Stimulated activated CD8-positive, alpha-beta memory T cell treated with anti-CD3 and anti-CD28 coated beads, Interleukin-15, amount 100 ng/mL, for 1 hour (primary cell): ENCODE measurements around the gene HMCES.
"Not testable (repeated sequence)": the region's sequence is repeated elsewhere in the genome, so short reads cannot be mapped to it uniquely, and the experiment has no call there.

Experiments
- DNase-seq: peaks from one replicate; pipeline ENCODE4 v3.0.0-alpha.2; 2020; ENCODE audit warnings: low read depth

The HMCES gene

DNA sequence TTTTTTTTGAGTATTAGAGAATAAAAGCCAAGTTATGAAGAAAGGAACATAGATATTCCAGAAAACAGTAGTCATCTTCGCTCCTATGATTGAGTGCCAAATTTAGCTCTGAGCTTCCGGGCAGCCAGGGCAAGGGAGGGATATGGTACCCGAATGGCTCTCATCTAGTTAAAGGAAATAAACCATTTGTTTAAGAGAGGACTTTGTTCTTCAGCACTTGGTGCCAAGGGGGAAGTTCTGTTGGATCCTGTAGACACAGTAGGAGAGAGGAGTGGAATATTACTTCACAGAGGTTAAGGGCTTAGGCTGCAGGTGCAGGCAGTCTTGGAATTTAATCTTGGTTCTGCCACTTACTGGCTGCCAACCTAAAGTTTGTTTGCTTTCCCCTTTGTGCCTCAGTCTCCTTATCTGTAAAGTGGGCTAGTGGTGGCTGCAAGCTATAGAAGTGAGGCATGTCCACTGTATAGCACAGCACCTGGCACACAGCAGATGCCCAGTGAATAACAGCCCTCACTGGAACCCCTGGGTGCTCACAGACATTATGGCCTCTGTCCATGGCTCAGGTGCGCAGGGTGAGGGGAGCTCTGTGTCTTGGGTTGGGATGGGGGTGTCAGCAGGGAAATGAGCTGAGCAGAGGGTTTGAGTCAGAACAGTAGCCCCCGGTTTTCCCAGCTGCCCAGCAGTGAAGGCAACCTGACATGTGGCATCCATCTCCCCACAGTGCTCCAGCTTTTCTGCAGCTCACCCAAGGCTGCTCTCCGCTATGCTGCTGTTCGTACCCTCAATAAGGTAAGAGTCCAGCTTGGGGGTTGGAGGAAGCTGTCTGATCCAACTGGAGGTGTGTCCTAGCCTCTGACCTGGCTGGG, 18.8 kb upstream of the HMCES start:
- no peak for DNase-seq

DNA sequence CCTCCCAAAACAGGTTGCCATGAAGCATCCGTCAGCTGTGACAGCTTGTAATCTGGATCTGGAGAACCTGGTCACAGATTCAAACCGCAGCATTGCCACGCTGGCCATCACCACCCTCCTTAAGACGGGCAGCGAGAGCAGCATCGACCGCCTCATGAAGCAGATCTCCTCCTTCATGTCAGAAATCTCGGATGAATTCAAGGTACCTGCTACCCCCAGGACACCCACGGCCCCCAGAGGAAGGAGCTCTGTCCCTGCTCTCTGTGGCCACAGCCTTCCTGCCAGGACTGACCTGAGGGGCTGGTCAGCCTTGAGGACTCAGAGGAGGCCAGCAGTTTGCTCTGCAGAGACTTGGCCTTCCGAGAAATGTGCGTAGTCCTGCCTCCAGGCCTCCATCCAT, 18.1 kb upstream of the HMCES start:
- no peak for DNase-seq

DNA sequence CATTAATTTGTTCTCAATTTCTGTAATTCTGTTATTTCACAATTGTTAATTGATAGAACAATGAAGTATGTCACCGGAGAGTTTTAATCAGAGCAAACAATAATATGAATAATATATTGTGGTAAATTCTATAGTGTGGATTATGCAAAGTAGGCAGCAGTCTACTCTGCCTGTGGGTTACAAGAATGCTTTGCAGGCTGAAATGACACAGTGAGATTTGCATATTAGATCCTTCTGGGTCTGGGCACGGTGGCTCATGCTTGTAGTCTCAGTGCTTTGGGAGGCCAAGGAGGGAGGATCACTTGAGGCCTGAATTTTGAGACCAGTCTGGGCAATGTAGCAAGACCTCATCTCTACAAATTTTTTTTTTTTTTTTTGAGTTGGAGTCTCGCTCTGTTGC, 16.8 kb upstream of the HMCES start:
- no peak for DNase-seq

DNA sequence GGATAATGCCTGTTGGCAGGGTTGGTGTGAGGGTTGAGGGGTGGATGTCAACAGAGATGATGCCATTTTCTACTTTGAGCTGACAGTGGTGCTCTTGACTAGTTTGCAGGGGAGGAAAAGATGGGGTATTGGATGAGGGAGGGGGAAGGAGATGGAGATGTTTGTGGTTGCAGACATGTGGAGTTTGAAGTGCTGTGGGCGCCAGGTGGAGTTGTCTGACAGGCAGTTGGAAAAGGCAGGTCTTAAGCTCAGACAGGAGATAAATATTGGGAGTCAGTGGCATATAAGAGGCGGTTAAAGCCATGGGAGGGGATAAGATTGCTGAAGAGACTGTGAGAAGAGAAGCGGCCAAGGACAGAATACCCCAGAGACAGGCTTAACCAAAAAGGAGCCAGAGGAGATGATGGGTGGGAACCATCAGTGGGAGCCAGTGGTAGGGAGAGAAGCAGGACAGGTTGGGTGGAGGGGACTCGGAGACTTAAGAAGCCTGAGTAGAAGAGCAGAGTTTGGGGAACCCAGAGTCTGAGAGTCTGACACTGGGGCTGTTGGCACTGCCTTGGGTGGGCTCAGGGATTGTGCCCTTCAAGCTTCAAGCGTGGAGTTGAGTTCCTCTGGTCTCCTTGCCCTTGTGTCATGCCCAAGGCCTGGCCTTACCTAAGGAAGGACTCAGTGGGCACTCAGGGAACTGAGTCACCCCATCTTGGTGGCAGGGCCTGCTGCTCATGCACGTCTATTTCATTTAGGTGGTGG, 15.3 kb upstream of the HMCES start:
- no peak for DNase-seq

DNA sequence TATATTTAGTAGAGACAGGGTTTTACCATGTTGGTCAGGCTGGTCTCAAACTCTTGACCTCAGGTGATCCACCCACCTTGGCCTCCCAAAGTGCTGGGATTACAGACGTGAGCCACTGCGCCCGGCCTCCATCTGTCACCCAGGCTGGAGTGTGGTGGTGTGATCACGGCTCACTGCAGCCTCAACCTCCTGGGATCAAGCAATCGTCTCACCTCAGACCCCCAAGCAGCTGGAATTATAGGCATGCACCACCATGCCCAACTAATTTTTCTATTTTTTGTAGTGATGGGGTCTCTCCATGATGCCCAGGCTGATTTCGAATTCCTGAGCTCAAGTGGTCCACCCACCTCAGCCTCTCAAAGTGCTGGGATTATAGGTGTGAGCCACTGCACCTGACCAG, 13.7 kb upstream of the HMCES start:
- DNase-seq: not testable (repeated sequence)

DNA sequence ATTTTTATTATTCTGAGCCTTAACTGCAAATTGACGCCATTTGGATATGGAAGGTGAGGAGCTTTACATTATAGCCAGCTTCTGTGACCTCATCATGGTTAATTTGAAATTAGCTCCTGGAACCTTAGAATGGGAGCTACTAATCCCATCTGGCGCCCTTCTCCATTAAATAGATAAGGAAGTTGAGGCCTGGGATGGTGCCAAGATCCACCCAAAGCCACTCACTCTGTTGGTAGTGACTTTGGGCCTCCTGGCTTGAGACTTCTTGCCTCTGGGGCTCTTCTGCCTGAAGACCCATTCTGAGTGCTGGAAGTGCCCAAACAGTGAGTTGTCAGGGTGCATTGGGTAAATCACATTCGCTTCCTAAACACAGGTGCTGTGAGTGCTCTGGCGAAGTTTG, 12.0 kb upstream of the HMCES start:
- DNase-seq: no peak

DNA sequence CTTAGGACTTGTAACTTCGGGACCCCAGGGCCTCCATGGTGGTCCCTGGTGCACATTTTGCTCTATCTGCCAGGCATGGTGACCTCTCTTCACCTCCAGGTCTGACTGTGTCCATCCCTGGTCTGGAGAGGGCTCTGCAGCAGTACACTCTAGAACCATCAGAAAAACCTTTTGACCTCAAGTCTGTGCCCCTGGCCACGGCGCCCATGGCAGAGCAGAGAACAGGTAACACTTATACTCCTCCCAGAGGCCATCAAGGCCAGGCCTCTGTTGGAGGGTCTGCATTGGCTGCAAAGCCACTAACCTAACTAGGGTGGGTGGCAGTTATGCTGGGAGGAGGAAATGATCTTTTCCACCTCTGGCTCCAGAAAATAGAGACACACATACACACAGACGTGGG, 10.3 kb upstream of the HMCES start:
- no peak for DNase-seq

DNA sequence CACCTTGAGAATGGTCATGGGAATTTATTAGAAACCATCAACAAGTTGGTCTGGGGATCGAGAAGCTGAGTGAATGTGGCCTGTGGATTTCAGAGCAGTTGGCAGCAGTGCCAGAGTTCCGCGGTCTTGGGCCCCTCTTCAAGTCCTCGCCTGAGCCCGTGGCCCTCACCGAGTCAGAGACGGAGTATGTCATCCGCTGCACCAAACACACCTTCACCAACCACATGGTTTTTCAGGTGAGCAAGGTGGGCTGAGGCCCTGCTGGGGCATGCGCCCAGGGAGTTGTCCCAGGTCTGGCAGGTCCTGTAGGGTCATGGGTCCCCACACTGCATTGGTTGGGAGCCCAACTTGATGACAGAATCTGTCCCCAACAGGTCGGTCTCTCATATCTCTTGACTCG, 7.0 kb upstream of the HMCES start:
- no peak for DNase-seq

DNA sequence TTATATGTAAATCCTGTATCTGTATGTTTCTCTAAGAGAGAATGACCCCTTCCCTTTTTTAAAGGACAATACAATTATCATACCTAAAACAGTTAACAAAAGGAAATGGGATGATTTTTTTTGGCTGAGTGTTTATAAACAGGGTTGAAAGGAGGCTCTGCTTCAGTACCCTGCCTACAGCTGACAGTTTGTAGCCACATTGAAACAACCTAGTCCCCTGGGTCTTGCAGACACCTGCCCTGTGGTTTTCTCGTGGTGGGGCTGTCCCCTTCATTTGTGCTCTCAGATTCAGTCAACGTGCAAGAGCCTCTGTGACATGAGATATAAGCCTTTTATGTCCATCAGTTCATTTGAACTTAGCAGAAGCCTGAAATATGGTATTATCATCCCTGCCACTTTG, 2.3 kb upstream of the HMCES start:
- DNase-seq: no peak

DNA sequence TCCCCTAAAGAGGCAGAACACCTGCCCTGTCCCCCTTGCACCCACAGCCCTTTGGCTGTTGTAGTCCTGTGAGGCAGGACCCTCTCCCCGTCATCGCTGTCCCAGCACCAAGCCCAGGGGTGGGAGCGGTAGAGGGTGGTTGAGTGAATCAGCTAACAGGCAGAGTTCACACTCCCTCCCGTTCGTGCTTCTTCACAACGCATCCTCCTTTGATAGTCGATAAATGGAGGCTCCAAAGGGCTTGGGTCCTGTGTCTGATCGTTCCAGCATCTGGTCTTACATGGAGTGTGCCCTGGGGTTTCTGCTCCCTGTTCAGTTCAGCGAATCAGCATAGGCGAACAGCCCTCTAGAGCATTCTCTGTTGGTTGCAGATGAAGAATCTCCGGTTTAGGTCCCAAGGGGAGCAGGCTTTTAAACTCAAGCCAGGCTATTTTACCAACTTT, 820 bp upstream of the HMCES start:
- DNase-seq: no peak

DNA sequence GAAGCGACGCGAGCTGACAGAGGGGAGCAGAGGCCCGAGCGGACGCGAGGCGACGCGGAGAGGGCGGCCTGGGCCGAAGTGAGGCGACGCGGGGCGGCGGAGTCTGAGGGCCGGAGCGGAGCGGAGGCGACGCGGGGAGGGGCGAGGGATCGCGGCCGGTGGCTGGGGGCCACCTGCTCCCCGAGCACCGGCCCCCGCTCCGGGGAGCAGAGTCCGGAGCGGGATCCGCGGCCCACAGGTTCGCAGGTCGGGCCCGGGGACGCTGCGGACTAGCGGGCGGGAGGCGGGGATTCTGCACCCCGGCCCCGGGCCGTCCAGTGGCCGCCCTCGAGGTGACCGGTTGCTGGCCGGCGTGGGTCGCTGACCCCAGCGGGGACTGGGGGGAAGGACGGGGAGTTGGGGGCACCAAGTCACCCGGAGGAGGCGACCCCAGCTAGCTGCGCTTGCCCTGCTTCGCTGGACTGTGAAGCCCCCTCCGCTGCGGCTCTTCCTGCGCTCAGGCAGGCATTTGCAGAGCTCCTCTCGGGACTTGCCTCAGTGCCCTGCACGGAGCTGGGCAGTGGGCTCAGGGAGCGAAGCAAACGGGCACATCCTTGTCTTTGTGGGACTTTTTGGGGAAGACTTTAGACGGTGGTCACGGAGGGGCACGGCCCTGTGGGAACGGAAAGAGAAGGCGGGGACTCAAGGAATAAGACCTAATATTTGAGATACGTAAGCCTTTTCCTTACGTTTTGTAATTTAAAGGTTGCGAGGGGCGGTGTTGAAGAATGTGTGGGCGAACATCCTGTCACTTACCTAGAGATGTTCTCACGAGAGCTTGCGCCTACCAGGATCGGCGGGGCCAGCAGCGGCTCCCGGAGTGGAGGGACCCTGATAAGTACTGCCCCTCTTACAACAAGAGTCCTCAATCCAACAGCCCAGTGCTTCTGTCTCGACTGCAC, 566 bp downstream of the HMCES start:
- DNase-seq: peak; percentile 12

DNA sequence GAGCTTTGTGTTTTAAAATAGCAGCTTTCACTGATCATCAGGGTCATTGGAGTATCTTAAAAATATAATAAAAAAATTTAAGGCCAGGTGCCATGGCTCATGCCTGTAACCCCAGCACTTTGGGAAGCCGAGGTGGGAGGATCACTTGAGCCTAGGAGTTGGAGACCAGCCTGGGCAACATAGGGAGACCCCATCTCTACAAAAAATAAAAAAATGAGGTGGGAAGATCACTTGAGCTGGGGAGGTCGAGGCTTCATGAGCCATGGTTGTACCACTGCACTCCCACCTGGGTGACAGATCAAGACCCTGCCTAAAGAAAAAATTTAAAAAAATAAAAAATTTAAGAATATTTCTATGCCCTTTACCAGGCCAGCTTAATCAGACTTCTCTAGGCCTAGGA, 1.5 kb downstream of the HMCES start:
- DNase-seq: no peak

DNA sequence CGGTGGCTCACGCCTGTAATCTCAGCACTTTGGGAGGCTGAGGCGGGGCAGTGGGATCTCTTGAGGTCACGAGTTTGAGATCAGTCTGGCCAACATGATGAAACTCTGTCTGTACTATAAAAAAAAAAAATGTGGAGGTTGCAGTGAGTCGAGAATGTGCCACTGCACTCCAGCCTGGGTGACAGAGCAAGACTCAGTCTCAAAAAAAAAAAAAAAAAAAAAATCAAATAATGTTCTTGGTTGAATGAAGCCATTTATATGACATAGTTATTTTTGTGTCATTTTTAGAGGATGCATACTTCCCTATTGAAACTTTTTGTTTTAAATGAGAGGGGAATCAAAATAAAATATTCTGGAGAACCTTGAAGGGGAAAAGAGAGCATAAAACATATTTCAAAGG, 3.1 kb downstream of the HMCES start:
- no peak for DNase-seq

DNA sequence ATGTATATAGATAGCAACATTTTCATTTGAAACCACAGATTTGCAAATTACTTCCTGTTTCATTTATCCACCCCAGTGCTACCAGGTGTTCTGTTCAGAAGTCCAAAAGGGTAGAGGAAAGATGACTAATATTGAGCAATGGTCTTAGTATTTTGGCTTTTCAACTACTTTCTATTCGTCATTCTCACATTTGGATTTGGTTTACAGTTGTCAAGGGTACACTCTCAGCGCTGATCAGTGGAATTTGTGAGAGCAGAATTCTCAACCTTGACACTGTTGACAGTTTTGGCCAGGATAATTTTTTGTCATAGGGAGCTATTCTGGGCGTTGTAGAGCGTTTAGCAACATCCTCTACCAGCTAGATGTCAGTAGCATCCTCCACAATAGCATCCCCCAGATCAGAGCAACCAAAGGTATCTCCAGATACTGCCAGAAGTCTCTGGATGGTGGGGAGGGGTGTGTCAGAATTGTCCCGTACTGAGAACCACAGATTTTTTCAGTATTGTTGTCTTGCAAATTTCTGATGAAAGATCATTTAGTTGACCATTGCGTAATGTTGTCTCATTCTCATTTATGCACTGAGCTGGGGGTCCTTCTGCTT, 4.2 kb downstream of the HMCES start:
- DNase-seq: no peak

DNA sequence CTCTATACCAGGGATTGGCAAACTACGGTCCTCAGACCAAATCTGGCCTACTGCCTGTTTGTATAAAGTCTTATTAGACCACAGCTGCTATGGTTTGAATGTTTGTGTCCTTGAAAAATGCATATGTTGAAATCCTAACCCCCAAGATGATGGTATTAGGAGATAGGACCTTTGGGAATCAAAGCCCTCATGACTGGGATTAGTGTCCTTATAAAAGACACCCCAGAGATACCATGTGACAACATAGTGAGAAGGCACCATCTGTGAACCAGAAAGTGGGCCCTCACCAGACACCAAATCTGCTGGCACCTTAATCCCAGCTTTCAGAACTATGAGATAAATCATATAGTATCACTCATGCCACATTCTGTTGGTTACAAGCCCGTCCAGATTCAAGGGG, 7.4 kb downstream of the HMCES start:
- DNase-seq: no peak

DNA sequence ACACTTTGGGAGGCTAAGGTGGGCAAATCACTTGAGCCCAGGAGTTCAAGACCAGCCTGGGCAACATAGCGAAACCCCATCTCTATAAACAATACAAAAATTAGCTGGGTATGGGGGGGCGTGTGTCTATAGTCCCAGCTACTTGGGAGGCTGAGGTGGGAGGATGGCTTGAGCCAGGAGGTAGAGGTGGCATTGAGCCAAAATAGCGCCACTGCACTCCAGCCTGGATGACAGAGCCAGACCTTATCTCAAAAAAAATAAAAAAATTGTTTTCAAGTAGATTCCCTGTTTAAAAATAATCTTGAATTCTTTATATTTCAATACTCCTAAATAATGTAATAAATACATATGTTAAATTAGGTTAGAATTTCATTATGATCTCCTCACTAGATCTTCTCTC, 9.8 kb downstream of the HMCES start:
- DNase-seq: no peak

DNA sequence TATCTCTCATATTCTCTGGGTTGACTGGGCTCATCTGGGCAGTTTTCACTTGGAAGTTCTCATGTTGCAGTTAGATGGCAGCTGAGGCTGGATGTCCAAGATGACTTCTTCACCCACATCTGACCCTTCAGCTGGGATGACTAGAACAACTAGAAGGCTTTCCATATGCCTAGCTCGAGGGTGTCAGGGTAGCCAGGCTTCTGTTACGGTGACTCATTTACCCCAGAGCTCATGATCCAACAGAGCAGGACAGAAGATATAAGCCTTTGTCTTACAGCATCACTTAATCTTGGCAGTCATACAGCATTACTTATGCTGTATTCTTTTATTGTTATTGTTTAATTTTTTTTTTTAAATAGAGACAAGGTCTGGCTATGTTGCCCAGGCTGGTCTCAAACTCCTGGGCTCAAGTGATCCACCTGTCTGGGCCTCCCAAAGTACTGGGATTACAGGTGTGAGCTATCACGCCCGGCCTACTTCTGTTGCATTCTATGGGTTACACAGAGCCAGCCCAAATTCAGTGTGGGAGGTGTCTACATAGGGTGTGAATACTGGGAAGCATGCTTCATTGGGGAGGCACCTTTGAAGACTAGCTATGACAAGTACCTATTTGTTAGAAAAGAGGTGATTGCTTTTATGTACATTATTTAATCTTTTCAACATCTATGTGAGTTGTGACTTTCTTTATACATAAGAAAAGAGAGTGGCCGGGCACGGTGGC, 10.7 kb downstream of the HMCES start:
- DNase-seq: no peak

DNA sequence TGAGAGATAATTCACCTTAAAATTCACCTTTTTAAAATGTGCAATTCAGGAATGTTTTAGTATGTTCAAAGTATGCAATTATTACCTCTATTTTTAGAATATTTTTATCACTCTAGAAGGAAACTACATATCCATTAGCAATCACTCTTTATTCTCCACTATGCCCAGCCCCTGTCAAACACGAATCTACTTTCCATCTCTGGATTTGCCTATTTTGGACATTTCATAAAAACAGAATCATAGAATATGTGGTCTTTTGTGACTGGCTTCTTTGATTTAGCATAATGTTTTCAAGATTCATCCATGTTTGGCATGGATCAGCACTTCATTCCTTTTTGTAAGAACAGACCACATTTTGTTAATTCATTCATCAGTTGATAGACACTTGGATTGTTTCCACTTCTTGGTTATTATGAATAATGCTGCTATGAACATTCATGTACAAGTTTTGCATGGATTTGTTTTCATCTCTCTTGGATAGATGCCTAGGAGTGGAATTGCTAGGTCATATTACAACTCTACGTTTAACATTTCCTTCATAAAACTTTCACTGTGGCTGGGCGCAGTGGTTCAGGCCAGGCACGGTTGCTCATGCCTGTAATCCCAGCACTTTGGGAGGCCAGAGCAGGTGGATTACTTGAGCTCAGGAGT, 12.7 kb downstream of the HMCES start:
- DNase-seq: no peak

DNA sequence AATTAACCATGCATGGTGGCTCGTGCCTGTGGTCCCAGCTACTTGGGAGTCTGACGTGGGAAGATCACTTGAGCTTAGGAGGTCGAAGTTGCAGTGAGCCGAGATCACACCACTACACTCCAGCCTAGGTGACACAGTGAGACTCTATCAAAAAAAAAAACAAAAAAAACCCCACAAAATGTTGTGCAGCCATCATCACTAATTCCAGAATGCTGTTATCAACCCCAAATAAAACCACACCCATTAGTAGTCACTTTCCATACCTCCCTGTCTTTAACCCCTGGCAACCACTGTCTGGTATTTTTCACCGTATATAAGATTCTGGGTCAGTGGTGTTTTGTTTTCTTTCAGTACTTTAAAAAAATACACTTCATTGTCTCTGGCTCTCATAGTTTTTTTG, 16.6 kb downstream of the HMCES start:
- DNase-seq: no peak

DNA sequence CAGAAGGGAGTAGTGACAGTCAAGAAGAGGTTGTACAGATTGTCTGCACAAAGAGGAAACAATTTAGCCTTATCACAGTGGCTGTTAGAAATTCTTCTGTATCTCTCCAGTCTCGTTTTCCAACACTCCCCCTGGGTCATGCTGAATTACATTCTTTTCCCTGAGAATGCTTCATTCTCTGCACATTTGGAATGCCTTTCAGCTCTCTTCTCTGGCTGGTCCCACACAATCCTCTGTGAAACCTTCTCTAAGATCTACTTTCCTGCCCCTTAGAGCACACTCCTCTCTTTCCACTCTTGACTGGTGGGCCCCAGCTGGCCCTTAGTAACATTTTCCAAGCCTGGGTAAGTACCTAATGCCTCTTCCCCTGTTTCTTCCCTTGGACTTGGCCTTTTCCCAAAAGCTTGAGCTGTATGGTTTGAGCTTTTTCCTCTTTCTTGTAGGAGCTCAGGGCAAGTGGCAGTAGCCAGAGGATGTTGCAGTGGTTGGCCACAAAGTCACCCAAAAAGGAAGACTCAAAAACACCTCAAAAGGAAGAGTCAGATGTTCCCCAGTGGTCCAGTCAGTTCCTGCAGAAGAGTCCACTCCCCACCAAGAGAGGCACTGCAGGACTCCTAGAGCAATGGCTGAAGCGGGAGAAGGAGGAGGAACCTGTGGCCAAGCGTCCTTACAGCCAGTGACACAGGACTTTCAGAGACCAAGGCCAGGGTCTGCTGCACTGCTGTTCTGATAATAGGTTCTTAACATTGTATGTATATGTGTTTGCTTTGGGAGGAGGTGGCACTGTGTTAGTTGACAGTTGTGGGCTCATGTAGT, 25.7 kb downstream of the HMCES start:
- DNase-seq: no peak
